Stimulated activated CD8-positive, alpha-beta memory T cell treated with anti-CD3 and anti-CD28 coated beads, Interleukin-4, amount 100 ng/mL, for 48 hours (primary cell): ENCODE data around the gene IKZF2.

Experiments used
- DNase-seq: peaks from one replicate; pipeline ENCODE4 v3.0.0-alpha.2; 2020

IKZF2 gene

GRCh38 chr2:213098612-213099011 lies 52.8 kb downstream of the IKZF2 start:
- no peak for DNase-seq

- no peak for DNase-seq
Observed at GRCh38 chr2:213091765-213092164, 59.6 kb downstream of the IKZF2 start.

GRCh38 chr2:213090772-213091171 lies 60.6 kb downstream of the IKZF2 start:
- DNase-seq, result no peak

GRCh38 chr2:213089438-213089837 lies 62.0 kb downstream of the IKZF2 start:
- no peak for DNase-seq

GRCh38 chr2:213087040-213087439 lies 64.4 kb downstream of the IKZF2 start:
- no peak for DNase-seq

GRCh38 chr2:213086571-213086970 lies 64.8 kb downstream of the IKZF2 start:
- no peak for DNase-seq

- no peak for DNase-seq
Observed at GRCh38 chr2:213086050-213086449, 65.4 kb downstream of the IKZF2 start.

- DNase-seq, result no peak
Observed at GRCh38 chr2:213085538-213085937, 65.9 kb downstream of the IKZF2 start.

- DNase-seq, result no peak
Observed at GRCh38 chr2:213084261-213084660, 67.2 kb downstream of the IKZF2 start.

- no peak for DNase-seq
Observed at GRCh38 chr2:213080969-213081617, 70.3 kb downstream of the IKZF2 start.

GRCh38 chr2:213079756-213080155 lies 71.7 kb downstream of the IKZF2 start:
- DNase-seq, result no peak

GRCh38 chr2:213078686-213079085 lies 72.7 kb downstream of the IKZF2 start:
- no peak for DNase-seq

- DNase-seq, result no peak
Observed at GRCh38 chr2:213069531-213069930, 81.9 kb downstream of the IKZF2 start.

GRCh38 chr2:213068676-213069359 lies 82.6 kb downstream of the IKZF2 start:
- no peak for DNase-seq

GRCh38 chr2:213067888-213068287 lies 83.5 kb downstream of the IKZF2 start:
- DNase-seq, result no peak

- no peak for DNase-seq
Observed at GRCh38 chr2:213066443-213066743, 85.0 kb downstream of the IKZF2 start.

- no peak for DNase-seq
Observed at GRCh38 chr2:213065583-213066442, 85.6 kb downstream of the IKZF2 start.

- no peak for DNase-seq
Observed at GRCh38 chr2:213064099-213064498, 87.3 kb downstream of the IKZF2 start.

GRCh38 chr2:213057977-213058376 lies 93.4 kb downstream of the IKZF2 start:
- no peak for DNase-seq

- DNase-seq, result no peak
Observed at GRCh38 chr2:213046431-213046830, 105.0 kb downstream of the IKZF2 start.

- no peak for DNase-seq
Observed at GRCh38 chr2:213043566-213043965, 107.8 kb downstream of the IKZF2 start.

- DNase-seq, result no peak
Observed at GRCh38 chr2:213042262-213042661, 109.2 kb downstream of the IKZF2 start.

GRCh38 chr2:213036836-213037235 lies 114.6 kb downstream of the IKZF2 start:
- no peak for DNase-seq

GRCh38 chr2:213034585-213034984 lies 116.8 kb downstream of the IKZF2 start:
- DNase-seq, result no peak
